KBM-7 (cell line): ENCODE measurements around the gene SLC23A2.
"Not testable (repeated sequence)": the region's sequence is repeated elsewhere in the genome, so short reads cannot be mapped to it uniquely, and the experiment has no call there.

Source experiments
- DNase-seq: peaks from one replicate; pipeline ENCODE4 v3.0.0-alpha.2; 2015
- in situ Hi-C: fragments of 300-500 bp; cut with MboI; formaldehyde crosslinking; loops from 2 replicates; pipeline ENCODE4 v1.14.3; 2020; ENCODE audit warnings: low sequenced_read_pairs, low pct_unique_long_range_greater_than_20kb, mixed read lengths

SLC23A2 gene

DNA sequence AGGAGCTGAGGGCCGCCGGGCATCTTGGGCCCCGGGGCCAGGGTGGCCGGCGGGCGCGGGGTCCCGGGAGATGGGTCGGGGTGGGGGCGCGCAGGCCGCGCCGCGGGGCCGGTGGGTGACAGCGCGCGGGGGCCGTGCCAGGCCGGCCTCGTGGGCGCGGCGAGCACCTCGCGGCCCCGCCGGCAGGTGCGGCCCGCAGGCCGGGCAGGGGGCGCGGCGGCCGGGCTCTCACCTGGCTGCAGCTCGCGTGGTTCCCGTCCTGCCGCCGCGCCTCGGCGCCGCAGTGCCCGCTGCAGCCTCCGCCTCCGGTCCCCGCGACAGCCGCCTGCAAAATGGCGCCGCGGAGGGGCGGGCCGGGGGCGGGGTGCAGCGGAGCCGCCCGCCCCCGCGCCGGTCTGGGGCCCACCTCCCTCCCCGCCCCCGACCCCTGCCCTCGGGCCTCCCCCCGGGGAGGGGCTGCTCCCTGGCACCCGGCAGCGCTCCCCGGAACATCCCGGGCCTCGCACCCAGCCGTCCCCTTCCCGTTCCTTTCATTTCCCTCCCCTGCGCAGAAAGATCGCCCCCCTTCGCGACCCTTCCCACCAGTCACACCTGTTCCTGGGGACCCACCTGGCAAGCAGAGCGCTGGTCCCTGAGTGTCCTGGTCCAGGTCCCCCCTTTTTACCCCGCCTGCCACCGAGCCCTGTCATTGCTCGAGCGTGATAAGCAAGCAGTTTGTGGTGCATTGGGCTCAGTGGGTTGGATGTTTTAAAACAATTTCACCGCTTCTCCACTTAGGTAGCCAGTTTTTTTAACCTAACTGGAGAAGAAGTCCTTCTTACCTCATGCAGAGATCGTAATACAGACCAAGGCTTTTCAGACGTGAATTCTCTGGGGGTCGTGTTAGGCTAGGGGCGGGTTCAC is at the start of gene SLC23A2:
Gene SLC23A2, minus strand, starts transcription at position 337 of the 903 bp plus-strand sequence. CDS start 68,948 bp downstream, outside the sequence.
- DNase-seq, result peak; percentile 19
- in situ Hi-C loops, result no loop called here

GRCh38 chr20:5046656-5047339 is 45.5 kb upstream of the SLC23A2 start:
- peak; percentile 80 for DNase-seq
- in situ Hi-C loops, result no loop called here

- DNase-seq, result no peak
- in situ Hi-C loops, result no loop called here
Measured at GRCh38 chr20:5045906-5046305, 44.6 kb upstream of the SLC23A2 start.

DNA sequence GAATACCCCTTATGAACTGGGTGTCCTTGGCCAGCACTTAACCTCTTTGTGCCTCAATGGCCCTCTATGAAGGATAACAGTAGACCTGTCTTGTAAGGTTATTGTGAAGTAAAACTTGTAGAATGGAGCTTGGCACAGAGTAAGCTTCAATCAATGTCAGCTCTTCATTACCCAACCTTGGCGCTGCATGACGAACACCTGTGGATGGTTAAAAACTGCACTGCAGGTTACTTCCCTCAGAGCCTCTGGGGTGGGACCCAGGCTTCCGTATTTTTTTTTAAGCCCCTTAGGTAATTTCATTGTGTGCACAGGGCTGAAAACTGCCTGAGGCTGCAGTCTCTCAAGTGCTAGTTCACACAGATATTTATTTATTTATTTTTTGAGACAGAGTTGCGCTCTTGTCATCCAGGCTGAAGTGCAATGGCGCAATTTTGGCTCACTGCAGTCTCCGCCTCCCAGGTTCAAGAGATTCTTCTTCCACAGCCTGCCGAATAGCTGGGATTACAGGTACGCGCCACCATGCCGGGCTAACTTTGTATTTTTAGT is 42.8 kb upstream of the SLC23A2 start:
- in situ Hi-C loops, result no loop called here
- no peak for DNase-seq

DNA sequence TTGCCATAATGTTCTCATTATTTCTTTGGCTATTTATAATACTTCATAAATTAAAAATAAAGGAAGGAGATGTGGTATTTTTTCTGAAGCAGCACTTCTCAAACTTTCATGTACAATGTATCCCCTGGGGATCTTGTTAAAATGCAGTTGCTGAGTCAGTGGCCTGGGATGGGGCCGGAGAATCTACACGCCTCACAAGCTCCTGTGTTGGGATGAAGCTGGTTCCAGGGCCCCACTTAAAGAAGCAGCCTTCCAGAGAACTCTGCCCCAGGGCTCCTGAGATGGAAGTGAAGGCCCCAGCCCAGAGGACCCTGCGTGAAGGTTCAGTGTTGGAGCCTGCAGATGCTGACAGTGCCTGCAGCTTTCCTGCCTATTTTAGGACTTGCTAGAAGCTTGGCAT is 40.1 kb upstream of the SLC23A2 start:
- in situ Hi-C loops, result no loop called here
- no peak for DNase-seq

- DNase-seq, result no peak
- in situ Hi-C loops, result no loop called here
Measured at GRCh38 chr20:5040345-5040744, 39.0 kb upstream of the SLC23A2 start.

GRCh38 chr20:5039889-5040288 is 38.6 kb upstream of the SLC23A2 start:
- in situ Hi-C loops, result no loop called here
- DNase-seq, result no peak

DNA sequence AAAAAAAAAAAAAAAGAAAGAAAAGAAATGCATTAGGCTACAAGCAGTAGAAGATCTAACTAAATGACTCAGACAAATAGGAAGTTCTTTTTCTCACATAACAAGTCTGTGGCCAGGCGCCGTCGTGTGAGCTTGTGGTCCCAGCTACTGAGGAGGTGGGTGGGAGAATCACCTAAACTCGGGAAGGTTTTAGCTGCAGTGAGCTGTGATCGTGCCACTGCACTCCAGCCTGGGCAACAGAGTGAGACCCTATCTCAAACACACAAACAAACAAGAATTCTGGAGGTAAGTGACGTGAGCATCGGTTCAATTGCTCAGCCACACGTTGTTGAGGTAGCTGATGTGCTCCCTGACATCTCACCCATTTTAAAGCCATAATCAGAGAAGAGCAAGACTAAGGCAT is 37.9 kb upstream of the SLC23A2 start:
- DNase-seq, result no peak
- in situ Hi-C loops, result no loop called here

GRCh38 chr20:5036828-5037227 is 35.5 kb upstream of the SLC23A2 start:
- in situ Hi-C loops, result no loop called here
- no peak for DNase-seq

DNA sequence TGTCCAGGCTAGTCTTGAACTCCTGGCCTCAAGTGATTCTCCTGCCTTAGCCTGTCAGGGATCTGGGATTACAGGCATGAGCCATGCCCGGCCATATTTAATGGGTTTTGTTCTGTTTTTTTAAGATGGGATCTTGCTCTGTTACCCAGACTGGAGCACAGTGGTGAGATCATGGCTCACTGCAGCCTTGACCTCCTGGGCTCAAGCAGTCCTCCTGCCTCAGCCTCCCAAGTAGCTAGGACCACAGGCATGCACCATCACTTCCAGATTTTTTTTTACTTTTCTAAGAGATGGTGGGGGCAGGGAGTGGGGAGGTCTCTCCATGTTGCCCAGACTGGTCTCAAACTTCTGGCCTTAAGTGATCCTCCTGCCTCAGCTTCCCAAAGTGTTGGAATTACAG is 34.2 kb upstream of the SLC23A2 start:
- DNase-seq, in situ Hi-C loops: not testable (repeated sequence)

DNA sequence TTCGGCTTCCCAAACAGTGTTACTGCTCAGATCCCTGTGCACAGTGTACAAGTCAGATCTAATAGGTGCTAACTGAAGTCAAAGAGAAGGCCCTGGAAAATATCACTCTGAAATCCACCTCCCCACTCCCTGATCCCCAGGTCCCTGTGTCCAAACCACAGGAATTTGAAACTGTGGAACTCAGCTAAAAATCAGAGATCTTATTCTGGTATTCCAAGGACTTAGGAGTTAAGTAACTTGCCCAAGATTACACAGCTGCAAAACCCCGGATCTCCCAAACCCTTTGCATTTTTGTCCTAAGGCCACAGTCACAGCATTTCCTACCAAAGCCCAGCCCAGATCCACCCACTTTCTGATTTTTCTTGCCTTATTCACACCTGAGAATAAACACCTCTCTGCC is 32.3 kb upstream of the SLC23A2 start:
- no peak for DNase-seq
- in situ Hi-C loops, result no loop called here

DNA sequence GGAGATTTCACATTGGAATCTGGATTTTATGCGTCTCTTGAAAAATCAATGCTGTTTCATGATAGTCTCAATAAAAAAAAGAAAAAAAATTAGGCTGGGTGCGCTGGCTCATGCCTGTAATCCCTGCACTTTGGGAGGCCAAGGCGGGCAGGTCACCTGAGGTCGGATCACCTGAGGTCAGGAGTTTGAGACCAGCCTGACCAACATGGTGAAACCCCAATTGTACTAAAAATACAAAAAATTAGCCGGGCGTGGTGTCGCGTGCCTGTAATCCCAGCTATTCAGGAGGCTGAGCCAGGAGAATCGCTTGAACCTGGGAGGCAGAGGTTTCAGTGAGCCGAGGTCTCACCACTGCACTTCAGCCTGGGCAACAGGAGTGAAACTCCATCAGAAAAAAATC is 30.4 kb upstream of the SLC23A2 start:
- in situ Hi-C loops, DNase-seq: not testable (repeated sequence)

DNA sequence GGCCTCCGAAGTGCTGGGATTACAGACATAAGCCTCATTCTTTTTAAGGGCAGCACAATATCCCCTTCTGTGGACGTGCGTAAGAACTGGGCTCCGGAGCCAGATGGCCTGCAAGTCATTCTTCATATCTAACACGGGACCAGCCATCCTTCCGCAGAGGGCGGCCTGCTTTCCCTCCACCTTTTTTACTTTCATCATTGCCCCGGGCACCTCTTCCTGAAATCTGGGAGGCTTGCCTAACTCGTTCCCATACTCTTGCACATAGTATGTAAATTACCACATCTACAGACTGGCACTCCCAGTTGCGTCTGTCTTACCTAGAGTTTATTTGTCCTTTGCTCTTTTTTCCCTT is 29.9 kb upstream of the SLC23A2 start:
- in situ Hi-C loops, result no loop called here
- no peak for DNase-seq

GRCh38 chr20:5030348-5031205 is 29.3 kb upstream of the SLC23A2 start:
- DNase-seq, result peak; percentile 40
- in situ Hi-C loops, result no loop called here

DNA sequence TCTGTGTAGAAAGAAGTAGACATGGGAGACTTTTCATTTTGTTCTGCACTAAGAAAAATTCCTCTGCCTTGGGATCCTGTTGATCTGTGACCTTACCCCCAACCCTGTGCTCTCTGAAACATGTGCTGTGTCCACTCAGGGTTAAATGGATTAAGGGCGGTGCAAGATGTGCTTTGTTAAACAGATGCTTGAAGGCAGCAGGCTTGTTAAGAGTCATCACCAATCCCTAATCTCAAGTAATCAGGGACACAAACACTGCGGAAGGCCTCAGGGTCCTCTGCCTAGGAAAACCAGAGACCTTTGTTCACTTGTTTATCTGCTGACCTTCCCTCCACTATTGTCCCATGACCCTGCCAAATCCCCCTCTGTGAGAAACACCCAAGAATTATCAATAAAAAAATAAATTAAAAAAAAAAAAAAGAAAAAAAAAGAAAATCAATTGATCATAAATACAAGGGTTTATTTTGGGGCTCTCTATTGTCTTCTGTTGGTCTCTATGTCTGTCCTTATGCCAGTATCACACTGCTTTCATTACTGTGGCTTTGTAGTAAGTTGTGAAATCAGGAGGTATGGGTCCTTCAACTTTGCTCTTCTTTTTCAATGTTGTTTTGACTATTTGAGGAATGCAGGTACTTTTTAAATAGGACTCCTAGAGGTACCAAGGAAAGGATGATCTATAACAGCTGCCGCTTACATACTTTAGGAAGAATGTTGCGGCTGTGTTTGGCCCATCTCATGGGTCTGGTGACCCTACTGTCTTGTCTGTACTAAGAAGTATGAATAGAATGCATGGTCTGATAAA is 27.1 kb upstream of the SLC23A2 start:
- DNase-seq, in situ Hi-C loops: not testable (repeated sequence)

GRCh38 chr20:5024982-5025381 is 23.7 kb upstream of the SLC23A2 start:
- no peak for DNase-seq
- in situ Hi-C loops, result no loop called here

- in situ Hi-C loops, result no loop called here
- DNase-seq, result no peak
Measured at GRCh38 chr20:5024103-5024502, 22.8 kb upstream of the SLC23A2 start.

GRCh38 chr20:5023171-5023570 is 21.9 kb upstream of the SLC23A2 start:
- DNase-seq, in situ Hi-C loops: not testable (repeated sequence)

- in situ Hi-C loops, result no loop called here
- DNase-seq, result no peak
Measured at GRCh38 chr20:5020760-5021159, 19.4 kb upstream of the SLC23A2 start.
